ENCODE data around the gene INO80. TPM values are rescaled to one million over a fixed set of nuclear protein-coding genes. Genes with fewer than 3 reads are reported as not detected.

INO80 gene
- total RNA-seq, 1 donor from 2014 or later = 13.3 TPM

GRCh38 chr15:41018534-41018933, 97.5 kb downstream of the INO80 start:
- intact Hi-C loops (cut with DNase I) = loop anchor here (2.0 kb wide), 1 partner anchor 78 kb away; no protein-coding TSS in a partner anchor
- no peak for DNase-seq (ENCODE audit: low spot score)

DNA sequence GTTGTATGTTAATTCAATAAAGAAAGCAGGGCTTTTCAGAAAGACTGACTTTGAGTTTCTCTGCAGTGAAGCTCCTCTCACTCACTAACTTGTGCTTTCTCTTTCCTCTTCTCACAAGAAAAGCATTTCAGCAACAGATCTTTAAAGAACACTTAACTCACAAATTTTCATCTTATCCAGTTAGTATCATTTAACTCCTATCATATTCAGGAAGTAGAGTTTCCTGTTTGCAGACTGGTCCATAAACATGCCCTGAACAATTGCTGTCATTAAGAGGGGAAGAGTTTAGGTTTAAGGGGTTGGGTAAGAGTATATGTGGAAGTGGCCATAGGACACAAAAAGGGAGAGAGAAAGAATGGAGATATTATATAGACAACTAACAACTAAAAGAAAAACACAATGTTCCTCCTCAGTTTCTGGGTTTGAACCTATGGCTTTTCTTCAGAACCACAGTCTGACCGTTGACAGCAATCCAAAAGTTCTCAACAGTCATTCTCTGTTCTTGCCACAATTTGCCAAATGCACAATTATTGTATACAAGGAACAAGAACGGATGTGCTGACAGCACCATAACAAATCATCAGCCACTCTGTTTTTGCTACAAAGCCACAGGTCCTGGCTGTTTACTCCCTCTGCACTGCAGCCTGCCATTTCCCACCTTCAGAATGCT, 98.9 kb downstream of the INO80 start:
- intact Hi-C loops (cut with DNase I) = no loop called here
- DNase-seq (ENCODE audit: low spot score) = no peak

GRCh38 chr15:41013691-41014414, 102.2 kb downstream of the INO80 start:
- intact Hi-C loops (cut with DNase I) = no loop called here
- DNase-seq (ENCODE audit: low spot score) = no peak

DNA sequence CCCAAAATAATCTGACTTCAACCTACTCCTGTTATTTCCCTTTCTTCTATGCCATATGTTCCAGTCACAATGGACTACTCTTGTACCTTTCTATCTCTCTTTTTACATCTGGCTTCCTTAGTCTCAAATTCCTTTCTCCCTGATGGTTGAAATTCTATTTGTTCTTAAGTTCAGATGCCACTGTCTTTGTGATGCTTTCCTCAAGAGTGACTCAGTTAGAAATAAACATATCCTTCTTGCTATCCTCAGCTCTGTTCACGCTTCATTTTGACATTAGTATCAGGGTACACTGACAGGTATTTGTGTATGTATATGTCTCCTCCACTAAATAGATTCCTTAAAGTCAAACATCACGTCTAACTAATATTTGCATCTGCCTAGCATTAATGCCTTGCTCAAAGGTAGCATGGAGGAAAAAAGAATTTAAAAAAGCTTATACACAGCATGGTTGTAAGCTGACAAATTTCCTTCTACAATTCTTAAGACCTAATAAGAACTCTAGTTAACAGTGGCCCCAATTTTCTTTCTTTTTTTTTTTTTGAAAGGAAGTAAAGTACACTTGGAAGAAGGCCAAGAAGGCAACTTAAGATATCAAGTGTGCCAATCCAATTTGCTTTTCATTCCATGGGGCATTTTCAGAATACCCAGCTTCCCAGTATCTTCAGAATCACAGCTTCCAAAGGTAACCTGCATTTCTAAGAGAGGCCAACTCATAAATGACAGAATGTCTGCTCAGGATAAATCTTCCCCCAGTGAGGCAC, 104.8 kb downstream of the INO80 start:
- intact Hi-C loops (cut with DNase I) = no loop called here
- no peak for DNase-seq (ENCODE audit: low spot score)

DNA sequence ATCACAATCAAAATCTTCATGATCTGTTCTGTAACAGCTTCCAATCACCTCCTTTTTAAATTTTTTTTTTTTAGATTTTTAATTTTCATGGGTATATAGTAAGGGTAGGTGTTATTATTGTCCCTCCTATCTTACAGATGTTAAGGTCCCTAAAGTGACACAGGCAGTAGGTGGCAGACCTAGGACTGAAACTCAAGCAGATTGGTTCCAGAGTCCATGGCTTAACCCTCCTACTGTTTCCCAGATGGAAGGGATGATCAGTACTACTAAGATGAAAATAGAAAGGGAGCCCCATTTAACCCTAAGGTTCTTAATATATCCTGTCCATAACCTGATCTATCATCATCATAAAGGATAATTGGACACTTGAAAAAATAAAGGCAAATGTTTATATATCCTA, 105.7 kb downstream of the INO80 start:
- intact Hi-C loops (cut with DNase I) = no loop called here
- DNase-seq (ENCODE audit: low spot score) = no peak

DNA sequence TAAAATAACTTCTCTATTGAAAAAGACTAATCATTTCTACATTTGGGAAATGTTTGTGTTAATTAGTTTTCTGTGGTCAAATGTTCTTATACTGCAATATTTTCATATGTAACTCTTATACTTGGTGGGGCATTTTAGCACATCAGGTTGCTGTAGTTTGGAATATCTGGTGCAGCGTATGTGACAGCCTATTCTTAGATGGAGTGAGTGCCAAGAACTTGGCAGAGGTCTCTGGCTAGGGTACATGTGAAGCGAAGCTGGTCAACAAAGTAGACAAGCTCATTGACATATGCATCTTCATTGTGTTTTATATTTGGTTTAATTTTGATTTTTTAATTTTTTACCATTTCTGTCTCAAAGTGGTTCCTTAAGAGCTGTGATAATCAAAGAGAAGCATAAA, 109.6 kb downstream of the INO80 start:
- intact Hi-C loops (cut with DNase I) = no loop called here
- no peak for DNase-seq (ENCODE audit: low spot score)

- DNase-seq (ENCODE audit: low spot score) = no peak
- intact Hi-C loops (cut with DNase I) = no loop called here
Observed at GRCh38 chr15:41004490-41004889, 111.6 kb downstream of the INO80 start.

GRCh38 chr15:41001524-41002214, 114.4 kb downstream of the INO80 start:
- intact Hi-C loops (cut with DNase I) = no loop called here
- no peak for DNase-seq (ENCODE audit: low spot score)

DNA sequence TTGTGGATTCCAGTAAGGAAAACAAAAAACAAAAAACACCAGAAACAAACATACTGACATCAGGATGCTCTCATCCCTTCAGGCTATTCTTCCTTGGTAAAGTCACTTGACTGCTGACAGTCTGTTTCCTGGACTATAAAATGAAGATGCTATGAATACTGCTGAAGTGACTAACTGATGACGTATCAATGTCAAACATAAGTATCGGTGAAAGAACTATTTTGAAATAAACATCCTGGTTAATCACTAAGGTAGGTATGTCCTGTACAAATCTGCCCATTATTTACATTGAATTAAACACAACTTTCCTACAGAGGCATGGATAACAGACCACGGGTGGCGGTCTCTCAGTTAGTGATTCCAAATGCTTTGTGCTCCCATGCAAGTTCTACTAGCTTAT, 116.9 kb downstream of the INO80 start:
- DNase-seq (ENCODE audit: low spot score) = no peak
- intact Hi-C loops (cut with DNase I) = no loop called here

GRCh38 chr15:40995656-40996055, 120.4 kb downstream of the INO80 start:
- DNase-seq (ENCODE audit: low spot score) = no peak
- intact Hi-C loops (cut with DNase I) = no loop called here

- DNase-seq (ENCODE audit: low spot score) = no peak
- intact Hi-C loops (cut with DNase I) = no loop called here
Observed at GRCh38 chr15:40992825-40993224, 123.3 kb downstream of the INO80 start.

DNA sequence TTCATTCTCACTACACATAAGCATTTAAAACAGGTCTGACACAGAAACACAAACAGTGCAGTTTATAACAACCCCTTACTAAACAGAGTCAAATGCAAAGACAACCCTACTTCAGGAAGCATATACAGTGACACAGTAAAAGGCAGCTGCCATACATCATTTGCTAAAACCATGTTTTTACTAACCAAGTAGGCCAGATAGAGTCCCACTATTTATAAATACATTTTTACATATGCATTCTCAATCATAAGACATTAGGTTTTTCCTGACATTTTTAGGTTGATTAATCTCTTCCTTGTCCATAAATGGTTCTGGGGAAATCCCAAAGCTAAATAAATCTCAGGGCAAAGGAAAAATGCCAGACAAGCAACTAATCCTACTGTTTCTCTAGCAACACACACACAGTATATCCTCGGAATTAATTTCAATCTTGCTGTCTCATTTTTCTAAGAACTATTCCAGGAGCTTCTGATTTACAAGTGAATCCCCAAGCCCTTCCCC, 123.8 kb downstream of the INO80 start:
- intact Hi-C loops (cut with DNase I) = no loop called here
- no peak for DNase-seq (ENCODE audit: low spot score)

- intact Hi-C loops (cut with DNase I) = no loop called here
Observed at GRCh38 chr15:40991355-40991754, 124.7 kb downstream of the INO80 start.

GRCh38 chr15:40990789-40991188, 125.3 kb downstream of the INO80 start:
- DNase-seq (ENCODE audit: low spot score) = no peak
- intact Hi-C loops (cut with DNase I) = no loop called here

More at GRCh38 chr15:40991355-40991754, 124.7 kb downstream of the INO80 start:
- DNase-seq (ENCODE audit: low spot score) = no peak

DNA sequence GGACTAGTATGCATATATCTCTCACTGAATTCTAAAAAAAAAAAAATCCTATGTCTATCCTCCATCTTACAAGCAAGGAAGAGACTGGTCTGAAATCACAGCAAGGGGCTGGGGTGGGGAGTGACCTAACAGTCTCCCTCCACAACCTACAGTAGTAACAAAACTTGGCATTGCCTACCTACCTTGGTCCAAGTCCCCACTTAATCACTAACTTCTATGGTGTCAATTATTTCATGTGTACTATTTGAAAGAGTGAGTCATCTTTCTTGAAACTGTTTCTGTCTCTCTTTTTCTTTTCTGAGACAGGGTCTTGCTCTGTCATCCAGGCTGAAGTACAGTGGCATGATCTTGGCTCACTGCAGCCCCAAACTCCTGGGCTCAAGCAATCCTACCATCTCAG, 126.0 kb downstream of the INO80 start:
- intact Hi-C loops (cut with DNase I) = no loop called here
- DNase-seq (ENCODE audit: low spot score) = no peak

DNA sequence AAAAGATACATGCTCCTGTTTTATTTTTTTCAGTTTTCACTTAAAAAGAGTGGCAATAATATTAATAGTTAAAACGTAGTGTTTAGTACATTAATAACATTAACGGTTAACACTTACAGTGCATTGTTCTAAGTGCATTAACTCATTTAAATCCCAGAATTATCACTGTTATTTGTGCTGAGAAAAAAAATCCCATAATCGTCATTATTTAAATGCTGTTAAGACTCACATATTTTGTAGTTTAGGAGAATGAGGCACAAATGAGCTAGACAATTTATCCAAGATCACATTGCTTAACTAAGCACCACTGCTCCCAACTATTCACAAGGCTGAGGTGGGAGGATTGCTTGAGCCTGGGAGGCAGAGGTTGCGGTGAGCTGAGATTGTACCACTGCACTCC, 127.9 kb downstream of the INO80 start:
- intact Hi-C loops (cut with DNase I) = no loop called here
- no peak for DNase-seq (ENCODE audit: low spot score)

DNA sequence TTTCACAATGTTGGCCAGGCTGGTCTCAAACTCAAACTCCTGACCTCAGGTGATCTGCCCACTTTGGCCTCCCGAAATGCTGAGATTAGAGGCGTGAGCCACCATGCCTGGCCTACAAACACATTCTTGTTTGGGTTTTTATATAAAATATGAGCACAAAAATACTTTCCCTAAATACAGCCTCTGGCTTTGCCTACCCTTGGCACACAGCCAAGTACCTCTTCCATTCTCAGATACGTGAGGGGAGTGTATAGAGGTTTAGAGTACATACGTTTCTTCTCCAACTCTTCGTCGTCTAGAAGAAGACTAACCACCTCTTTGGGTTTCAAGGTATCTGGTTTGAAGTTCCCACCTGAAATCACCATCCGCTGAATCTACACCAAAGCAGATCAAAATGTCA, 129.3 kb downstream of the INO80 start:
- DNase-seq (ENCODE audit: low spot score) = no peak
- intact Hi-C loops (cut with DNase I) = no loop called here

GRCh38 chr15:40985541-40986330, 130.3 kb downstream of the INO80 start:
- intact Hi-C loops (cut with DNase I) = no loop called here
- no peak for DNase-seq (ENCODE audit: low spot score)

DNA sequence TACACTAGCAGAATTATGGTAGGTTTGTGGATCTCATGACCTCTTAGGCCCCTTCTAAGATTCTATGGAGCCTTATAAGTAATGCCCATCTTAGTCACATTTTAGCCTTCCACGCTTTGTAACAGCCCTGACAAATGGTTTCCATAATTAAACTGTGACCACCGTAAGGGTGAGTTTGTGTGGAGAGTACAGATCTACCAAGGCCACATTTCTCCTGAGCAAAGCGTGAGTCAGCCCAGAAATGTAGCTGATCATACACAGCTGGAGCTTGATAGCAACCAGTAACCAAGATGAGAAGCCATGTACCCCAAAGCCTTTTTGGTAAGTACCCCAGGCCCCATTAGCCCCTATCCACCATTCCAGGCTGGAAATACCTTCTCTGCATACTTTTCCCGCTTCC, 131.1 kb downstream of the INO80 start:
- DNase-seq (ENCODE audit: low spot score) = no peak
- intact Hi-C loops (cut with DNase I) = no loop called here
